GM19239 (cell line): ENCODE data around the gene PRKCE.

Experiments used
- DNase-seq: peaks from one replicate; pipeline ENCODE4 v3.0.0; 2011; ENCODE audit warnings: low spot score; ENCODE audit not compliant: insufficient read length
- FAIRE-seq: peaks from 2 replicates; lab custom pipeline; 2011; peaks lifted over from hg19 to GRCh38; lab: Jason Lieb, UNC

Gene PRKCE

GRCh38 chr2:45941531-45942236 is 290.2 kb downstream of the PRKCE start:
- no peak for DNase-seq
- FAIRE-seq = no peak

- no peak for DNase-seq
- FAIRE-seq = no peak
These were observed 290.8 kb downstream of the PRKCE start for GRCh38 chr2:45942237-45942738.

- no peak for FAIRE-seq
These were observed 292.0 kb downstream of the PRKCE start for GRCh38 chr2:45943219-45944044.

GRCh38 chr2:45944074-45944473 is 292.6 kb downstream of the PRKCE start:
- no peak for FAIRE-seq
- no peak for DNase-seq

More at GRCh38 chr2:45943219-45944044, 292.0 kb downstream of the PRKCE start:
- DNase-seq = no peak

- DNase-seq = no peak
- no peak for FAIRE-seq
These were observed 293.8 kb downstream of the PRKCE start for GRCh38 chr2:45945302-45945717.

GRCh38 chr2:45946023-45946422 is 294.5 kb downstream of the PRKCE start:
- FAIRE-seq (no peak), DNase-seq (no peak)

GRCh38 chr2:45950606-45951005 is 299.1 kb downstream of the PRKCE start:
- no peak for DNase-seq
- no peak for FAIRE-seq

- FAIRE-seq (no peak), DNase-seq (no peak)
These were observed 299.7 kb downstream of the PRKCE start for GRCh38 chr2:45951025-45951727.

- FAIRE-seq (no peak), DNase-seq (no peak)
These were observed 301.1 kb downstream of the PRKCE start for GRCh38 chr2:45952591-45952990.

GRCh38 chr2:45953376-45954027 is 302.0 kb downstream of the PRKCE start:
- FAIRE-seq = no peak
- DNase-seq = no peak

- DNase-seq = no peak
- no peak for FAIRE-seq
These were observed 302.9 kb downstream of the PRKCE start for GRCh38 chr2:45954233-45954850.

GRCh38 chr2:45957533-45958227 is 306.2 kb downstream of the PRKCE start:
- FAIRE-seq (no peak), DNase-seq (no peak)

GRCh38 chr2:45960057-45960863 is 308.8 kb downstream of the PRKCE start:
- FAIRE-seq (no peak), DNase-seq (no peak)

- DNase-seq = no peak
- FAIRE-seq = no peak
These were observed 310.9 kb downstream of the PRKCE start for GRCh38 chr2:45962177-45962921.

GRCh38 chr2:45963816-45964215 is 312.3 kb downstream of the PRKCE start:
- FAIRE-seq = no peak
- no peak for DNase-seq

GRCh38 chr2:45964223-45964841 is 312.9 kb downstream of the PRKCE start:
- DNase-seq (no peak), FAIRE-seq (no peak)

GRCh38 chr2:45964906-45965305 is 313.4 kb downstream of the PRKCE start:
- DNase-seq (no peak), FAIRE-seq (no peak)
